Measurements from ENCODE around the gene GMPPB. TPM values are rescaled to one million over a fixed set of nuclear protein-coding genes. Genes with fewer than 3 reads are reported as not detected.

Gene GMPPB
- total RNA-seq, 1 experiment from 2014 or later: 88.1 TPM

DNA sequence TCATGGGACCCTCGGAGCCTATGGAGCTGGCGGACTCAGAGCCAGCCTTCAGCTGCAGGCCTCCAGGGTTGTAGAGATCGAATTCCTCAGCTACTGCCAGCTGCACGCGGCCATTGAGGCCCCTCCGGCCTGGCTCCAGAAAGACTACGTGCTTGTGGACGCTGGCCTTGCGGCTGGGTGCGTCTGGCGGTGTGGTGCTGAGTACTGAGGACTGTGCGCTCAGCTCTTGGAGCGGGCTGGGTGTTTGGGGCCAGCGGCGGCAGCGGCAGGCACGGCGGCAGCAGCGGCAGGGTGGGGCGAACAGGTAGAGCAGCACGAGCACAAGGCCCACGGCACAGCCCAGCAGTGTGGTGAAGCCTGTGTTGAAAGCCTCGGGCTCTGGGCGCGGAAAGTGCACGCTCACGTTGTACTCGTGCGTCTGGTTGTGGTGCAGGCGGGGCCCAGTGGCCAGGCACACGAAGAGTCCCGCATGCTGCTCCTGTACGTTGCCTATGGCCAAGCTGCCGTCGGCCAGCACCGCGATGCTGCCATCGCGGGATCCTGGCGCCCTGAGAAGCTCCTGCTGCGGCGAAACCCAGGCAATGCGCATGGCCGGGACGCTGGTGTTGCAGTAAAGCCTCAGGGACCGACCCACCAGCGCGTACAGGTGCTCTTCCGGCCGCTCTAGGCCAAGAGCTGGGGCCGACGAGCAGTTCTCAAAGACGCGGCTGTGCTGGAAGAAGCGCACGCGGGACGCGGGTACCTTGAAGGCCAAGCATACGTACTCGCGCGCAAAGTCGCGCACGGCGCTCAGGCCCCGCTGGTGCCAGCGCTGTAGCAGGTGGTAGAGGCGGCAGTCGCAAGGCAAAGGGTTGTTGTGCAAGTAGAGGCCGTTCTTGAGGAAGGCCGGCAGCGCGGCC, 5.5 kb downstream of the GMPPB start:
- Mint-ChIP-seq H3K27me3 (ENCODE audit: insufficient read depth, unreplicated experiment) (no peaks in the 10 kb centered on the region), H3K36me3 (ENCODE audit: insufficient read depth, unreplicated experiment) (peaks cover 50% of the 10 kb centered on the region), H3K4me3 (ENCODE audit: unreplicated experiment) (peak overlapping the region; percentile 59), H3K9me3 (ENCODE audit: unreplicated experiment) (no peaks in the 10 kb centered on the region), H3K27ac (ENCODE audit: low read depth, unreplicated experiment) (no peak overlapping the region), H3K4me1 (ENCODE audit: insufficient read depth, unreplicated experiment) (peaks cover 9% of the 10 kb centered on the region)
- POLR2A ChIA-PET: interaction anchor here (0.6 kb wide), 1 partner anchor 73 kb away, joined by 3 read pairs; no protein-coding TSS in a partner anchor
- CTCF ChIA-PET: interaction anchor here (0.6 to 1.3 kb wide), 7 partner anchors 11 to 325 kb away, joined by 3 read pairs; no protein-coding TSS in a partner anchor
- TF ChIP-seq CTCF (IDR thresholded peaks at IDR 0.05; ENCODE audit: unreplicated experiment): no peak
- DNase-seq (ENCODE audit: unreplicated experiment): no peak
- no TSS peak for BruUV-seq (replicated peaks)
- intact Hi-C loops (cut with micrococcal nuclease): no loop called here

DNA sequence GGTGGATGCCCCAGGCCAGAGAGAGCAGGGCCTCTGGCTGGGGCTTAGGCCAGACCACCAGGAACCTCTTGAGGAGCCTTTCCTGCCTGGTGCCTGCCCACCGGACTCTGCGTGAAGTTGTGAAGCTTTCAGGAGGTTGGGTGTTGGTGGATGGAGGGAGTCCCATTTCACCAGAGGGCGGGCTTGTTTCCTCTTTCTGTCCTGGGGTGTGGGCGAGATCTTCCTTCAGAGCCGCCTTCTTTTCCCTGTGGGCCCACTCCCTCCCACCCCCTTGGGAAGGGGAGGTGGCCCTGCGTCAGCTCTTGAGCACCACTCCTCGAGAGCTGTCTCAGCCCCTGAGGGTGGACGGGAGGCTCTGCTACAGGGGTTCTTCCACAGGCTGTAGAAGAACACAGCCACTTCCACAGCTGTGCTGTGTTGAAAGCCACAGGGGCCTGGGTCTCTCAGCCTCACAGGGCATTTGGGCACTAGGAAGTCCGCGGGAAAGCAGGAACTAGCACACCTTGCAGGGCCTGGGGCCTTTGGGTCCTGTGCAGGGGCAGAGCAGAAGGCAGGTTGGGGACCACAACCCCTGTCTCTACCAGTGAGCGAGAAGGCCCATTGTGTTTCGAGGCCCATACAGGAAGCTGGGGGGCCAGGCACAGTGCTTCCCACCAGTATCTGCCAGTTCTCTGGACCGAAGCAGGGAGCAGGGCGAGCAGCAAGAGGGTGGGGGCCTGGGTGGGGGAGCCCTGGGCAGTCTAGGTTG, 6.4 kb downstream of the GMPPB start:
- Mint-ChIP-seq H3K9me3 (ENCODE audit: unreplicated experiment) (no peaks in the 10 kb centered on the region), H3K36me3 (ENCODE audit: insufficient read depth, unreplicated experiment) (peaks cover 47% of the 10 kb centered on the region), H3K27me3 (ENCODE audit: insufficient read depth, unreplicated experiment) (no peaks in the 10 kb centered on the region), H3K4me3 (ENCODE audit: unreplicated experiment) (no peak overlapping the region), H3K27ac (ENCODE audit: low read depth, unreplicated experiment) (no peak overlapping the region), H3K4me1 (ENCODE audit: insufficient read depth, unreplicated experiment) (peaks cover 9% of the 10 kb centered on the region)
- ChIA-PET POLR2A (interaction anchor here (0.6 kb wide), 1 partner anchor 74 kb away, joined by 3 read pairs; no protein-coding TSS in a partner anchor), CTCF (interaction anchor here (0.6 to 1.3 kb wide), 4 partner anchors 10 to 189 kb away, joined by 3 read pairs; no protein-coding TSS in a partner anchor)
- no TSS peak for BruUV-seq (replicated peaks)
- intact Hi-C loops (cut with micrococcal nuclease): no loop called here
- no peak for DNase-seq (ENCODE audit: unreplicated experiment)
- TF ChIP-seq CTCF (IDR thresholded peaks at IDR 0.05; ENCODE audit: unreplicated experiment): no peak

DNA sequence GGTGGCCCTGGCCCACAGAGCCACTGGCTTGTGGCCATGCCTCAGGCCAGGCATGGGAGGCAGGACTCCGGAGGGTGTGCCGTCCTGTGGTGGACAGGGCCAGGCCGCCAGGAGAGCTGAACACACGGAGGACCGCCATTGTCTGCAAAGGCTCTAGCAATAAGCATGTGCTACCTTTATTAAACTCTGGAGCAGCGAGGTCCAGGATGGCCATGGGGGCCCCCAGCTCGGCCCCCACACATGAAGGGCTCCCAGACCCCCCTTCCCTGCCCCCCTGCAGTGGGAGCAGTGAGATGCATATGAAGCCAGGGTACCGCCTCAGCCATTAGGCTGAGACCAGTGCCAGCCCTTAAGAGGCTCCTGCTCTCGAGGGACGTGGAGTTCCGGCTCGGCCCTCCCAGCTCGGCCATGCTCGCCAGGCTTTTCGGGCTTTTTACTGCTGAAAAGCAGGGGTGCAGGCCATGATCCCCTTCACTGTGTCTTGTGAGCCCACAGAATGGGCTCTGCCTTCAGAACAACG, 7.0 kb downstream of the GMPPB start:
- no peak overlapping the region for H3K27ac Mint-ChIP-seq (ENCODE audit: low read depth, unreplicated experiment)
- H3K9me3 Mint-ChIP-seq (ENCODE audit: unreplicated experiment): no peaks in the 10 kb centered on the region
- no peak for DNase-seq (ENCODE audit: unreplicated experiment)
- ChIA-PET CTCF (interaction anchor here (0.9 to 1.6 kb wide), 2 partner anchors 9 to 123 kb away, joined by 3 to 4 read pairs; no protein-coding TSS in a partner anchor), POLR2A (no interaction called here)
- H3K36me3 Mint-ChIP-seq (ENCODE audit: insufficient read depth, unreplicated experiment): peaks cover 41% of the 10 kb centered on the region
- H3K4me1 Mint-ChIP-seq (ENCODE audit: insufficient read depth, unreplicated experiment): peaks cover 9% of the 10 kb centered on the region
- H3K4me3 Mint-ChIP-seq (ENCODE audit: unreplicated experiment): no peak overlapping the region
- intact Hi-C loops (cut with micrococcal nuclease): no loop called here
- no TSS peak for BruUV-seq (replicated peaks)
- no peak for TF ChIP-seq CTCF (IDR thresholded peaks at IDR 0.05; ENCODE audit: unreplicated experiment)
- H3K27me3 Mint-ChIP-seq (ENCODE audit: insufficient read depth, unreplicated experiment): no peaks in the 10 kb centered on the region

DNA sequence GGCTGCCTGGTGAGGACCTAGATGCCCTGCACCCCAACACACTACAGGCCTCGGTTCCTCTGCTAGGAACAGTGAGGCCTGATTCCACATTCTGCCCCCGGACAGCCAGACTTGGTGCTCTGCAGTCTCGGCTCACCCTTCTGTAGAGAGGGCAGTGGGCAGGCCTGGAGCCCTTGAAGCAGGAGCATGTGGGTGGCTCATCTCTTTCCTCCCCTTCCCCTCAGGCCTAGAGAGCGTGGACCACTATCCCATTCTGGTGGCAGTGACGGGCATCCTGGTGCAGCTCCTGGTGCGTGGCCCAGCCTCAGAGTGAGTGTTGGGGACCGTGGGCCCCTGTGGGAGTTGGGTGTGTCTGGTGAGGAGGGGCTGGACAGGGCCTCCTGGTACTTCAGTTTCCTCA, 7.6 kb downstream of the GMPPB start:
- ChIA-PET POLR2A (interaction anchor here (0.6 kb wide), 1 partner anchor 8 kb away, joined by 3 read pairs; the partner anchor contains the start of gene GMPPB), CTCF (interaction anchor here (0.5 to 1.6 kb wide), 2 partner anchors 123 to 147 kb away, joined by 4 read pairs; no protein-coding TSS in a partner anchor)
- Mint-ChIP-seq H3K4me1 (ENCODE audit: insufficient read depth, unreplicated experiment) (peaks cover 8% of the 10 kb centered on the region), H3K36me3 (ENCODE audit: insufficient read depth, unreplicated experiment) (peaks cover 35% of the 10 kb centered on the region), H3K4me3 (ENCODE audit: unreplicated experiment) (no peak overlapping the region), H3K27me3 (ENCODE audit: insufficient read depth, unreplicated experiment) (no peaks in the 10 kb centered on the region), H3K27ac (ENCODE audit: low read depth, unreplicated experiment) (no peak overlapping the region), H3K9me3 (ENCODE audit: unreplicated experiment) (no peaks in the 10 kb centered on the region)
- no peak for DNase-seq (ENCODE audit: unreplicated experiment)
- no peak for TF ChIP-seq CTCF (IDR thresholded peaks at IDR 0.05; ENCODE audit: unreplicated experiment)
- no TSS peak for BruUV-seq (replicated peaks)
- intact Hi-C loops (cut with micrococcal nuclease): no loop called here

Measured in MCF 10A (cell line).